ENCODE measurements around the gene MPRIP. TPM values are rescaled to one million over a fixed set of nuclear protein-coding genes. Genes with fewer than 3 reads are reported as not detected.

Gene MPRIP
- total and polyA plus RNA-seq, 2 of the 13 experiments (the other 11 are each of a cell fraction or from before 2014, with no cell fraction given) = 50.2 to 52.4 TPM

- TF ChIP-seq ZBTB40 (IDR thresholded peaks at IDR 0.05) = no peak
- TF ChIP-seq ZBTB40 (CRISPR knock-in tag; IDR thresholded peaks at IDR 0.05) = no peak
- TF ChIP-seq ZNF652 (CRISPR knock-in tag; IDR thresholded peaks at IDR 0.05; ENCODE audit: borderline replicate concordance, low read depth) = no peak
- no peak for TF ChIP-seq LRRFIP1 (CRISPR knock-in tag; conservative IDR thresholded peaks at IDR 0.05)
- no peak for TF ChIP-seq CHD2 (IDR thresholded peaks at IDR 0.05; ENCODE audit: low read depth, low read length)
Measured at GRCh38 chr17:17120294-17120693, 78.0 kb downstream of the MPRIP start (continued).
